Measurements from ENCODE around the gene FER. TPM values are rescaled to one million over a fixed set of nuclear protein-coding genes. Genes with fewer than 3 reads are reported as not detected.

FER gene
- total RNA-seq, 1 experiment from 2014 or later = 22.1 TPM

GRCh38 chr5:109003928-109004327 lies 256.2 kb downstream of the FER start:
- TF ChIP-seq POLR2AphosphoS5 (IDR thresholded peaks at IDR 0.05; ENCODE audit: low read depth, low read length) (no peak), REST (IDR thresholded peaks at IDR 0.05; ENCODE audit: insufficient read depth in 1 of 2, low read depth in 2 of 2, low read length in 1 of 2) (no peak), TCF7L2 (IDR thresholded peaks at IDR 0.05; ENCODE audit: low read depth, low read length) (no peak), CTCF (IDR thresholded peaks at IDR 0.05) (no peak), SIN3A (IDR thresholded peaks at IDR 0.05; ENCODE audit: borderline replicate concordance, insufficient read depth, low read depth, low read length) (no peak)
- BruUV-seq (replicated peaks) = no TSS peak
- H3K27me3 ChIP-seq (ENCODE audit: control insufficient read depth, insufficient read depth, low read length) = no peaks in the 10 kb centered on the region
- H3K9me3 ChIP-seq (ENCODE audit: control insufficient read depth, insufficient read depth, low read depth, low read length) = no peaks in the 10 kb centered on the region
- DNase-seq (ENCODE audit: low read depth, low spot score) (no peak), ATAC-seq (no peak)
- H3K27ac ChIP-seq (ENCODE audit: low read length) = no peak overlapping the region
- intact Hi-C loops (cut with micrococcal nuclease; ENCODE audit: unreplicated experiment) = no loop called here
- in situ Hi-C loops (cut with HindIII; ENCODE audit: low pct_unique_long_range_greater_than_20kb, low sequenced_read_pairs) = no loop called here
- no peak overlapping the region for H3K4me3 ChIP-seq (ENCODE audit: low read depth in 2 of 2, low read length in 2 of 2)
- ChIA-PET POLR2A (no interaction called here), CTCF (no interaction called here)
- no peaks in the 10 kb centered on the region for H3K36me3 ChIP-seq (ENCODE audit: control insufficient read depth, insufficient read depth, low read length)
- H3K4me1 ChIP-seq (ENCODE audit: control insufficient read depth, insufficient read depth, low read length) = no peaks in the 10 kb centered on the region

GRCh38 chr5:109005297-109006009 lies 257.8 kb downstream of the FER start:
- no peak overlapping the region for H3K27ac ChIP-seq (ENCODE audit: low read length)
- in situ Hi-C loops (cut with HindIII; ENCODE audit: low pct_unique_long_range_greater_than_20kb, low sequenced_read_pairs) (no loop called here), intact Hi-C loops (cut with micrococcal nuclease; ENCODE audit: unreplicated experiment) (no loop called here)
- ATAC-seq (no peak), DNase-seq (ENCODE audit: low read depth, low spot score) (no peak)
- no peaks in the 10 kb centered on the region for H3K4me1 ChIP-seq (ENCODE audit: control insufficient read depth, insufficient read depth, low read length)
- ChIA-PET POLR2A (no interaction called here), CTCF (no interaction called here)
- no peaks in the 10 kb centered on the region for H3K27me3 ChIP-seq (ENCODE audit: control insufficient read depth, insufficient read depth, low read length)
- H3K36me3 ChIP-seq (ENCODE audit: control insufficient read depth, insufficient read depth, low read length) = no peaks in the 10 kb centered on the region
- H3K4me3 ChIP-seq (ENCODE audit: low read depth in 2 of 2, low read length in 2 of 2) = no peak overlapping the region
- no TSS peak for BruUV-seq (replicated peaks)
- H3K9me3 ChIP-seq (ENCODE audit: control insufficient read depth, insufficient read depth, low read depth, low read length) = no peaks in the 10 kb centered on the region
- no peak for TF ChIP-seq POLR2AphosphoS5 (IDR thresholded peaks at IDR 0.05; ENCODE audit: low read depth, low read length)

- Histone ChIP-seq H3K4me3 (ENCODE audit: low read depth in 2 of 2, low read length in 2 of 2) (no peak overlapping the region), H3K27ac (ENCODE audit: low read length) (no peak overlapping the region), H3K27me3 (ENCODE audit: control insufficient read depth, insufficient read depth, low read length) (no peaks in the 10 kb centered on the region), H3K9me3 (ENCODE audit: control insufficient read depth, insufficient read depth, low read depth, low read length) (no peaks in the 10 kb centered on the region), H3K36me3 (ENCODE audit: control insufficient read depth, insufficient read depth, low read length) (no peaks in the 10 kb centered on the region), H3K4me1 (ENCODE audit: control insufficient read depth, insufficient read depth, low read length) (no peaks in the 10 kb centered on the region)
- ATAC-seq (no peak), DNase-seq (ENCODE audit: low read depth, low spot score) (no peak)
- no TSS peak for BruUV-seq (replicated peaks)
- ChIA-PET POLR2A (no interaction called here), CTCF (no interaction called here)
- intact Hi-C loops (cut with micrococcal nuclease; ENCODE audit: unreplicated experiment) (no loop called here), in situ Hi-C loops (cut with HindIII; ENCODE audit: low pct_unique_long_range_greater_than_20kb, low sequenced_read_pairs) (no loop called here)
- TF ChIP-seq TCF7L2 (IDR thresholded peaks at IDR 0.05; ENCODE audit: low read depth, low read length) (no peak), CTCF (IDR thresholded peaks at IDR 0.05) (no peak), REST (IDR thresholded peaks at IDR 0.05; ENCODE audit: insufficient read depth in 1 of 2, low read depth in 2 of 2, low read length in 1 of 2) (no peak), POLR2AphosphoS5 (IDR thresholded peaks at IDR 0.05; ENCODE audit: low read depth, low read length) (no peak), SIN3A (IDR thresholded peaks at IDR 0.05; ENCODE audit: borderline replicate concordance, insufficient read depth, low read depth, low read length) (no peak)
Observed at GRCh38 chr5:109006129-109006528, 258.4 kb downstream of the FER start.

Measured in Panc1 (cell line).